ENCODE results near the gene OASL.

Gene OASL

DNA sequence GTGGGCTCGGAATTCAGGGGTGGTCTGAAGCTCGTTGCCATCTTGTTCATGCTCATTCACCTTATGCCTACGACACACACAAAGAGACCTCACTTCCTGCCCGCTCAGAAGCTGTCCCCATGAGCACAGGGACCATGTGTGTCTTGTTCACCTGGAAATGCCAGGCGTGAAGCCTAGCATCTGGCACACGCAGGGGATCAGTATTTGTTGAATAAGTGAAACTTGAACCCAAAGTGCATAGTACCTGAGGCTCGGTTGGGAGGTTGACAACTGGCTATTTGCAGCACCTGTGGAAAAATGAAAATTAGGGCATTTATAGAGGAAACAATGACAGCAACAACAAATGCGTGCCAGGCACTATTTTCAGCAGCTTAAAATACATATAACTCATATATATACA lies 28.2 kb downstream of the OASL start:
- DNase-seq = no peak

- no peak for DNase-seq
These were observed 29.3 kb downstream of the OASL start for GRCh38 chr12:121009741-121010140.

DNA sequence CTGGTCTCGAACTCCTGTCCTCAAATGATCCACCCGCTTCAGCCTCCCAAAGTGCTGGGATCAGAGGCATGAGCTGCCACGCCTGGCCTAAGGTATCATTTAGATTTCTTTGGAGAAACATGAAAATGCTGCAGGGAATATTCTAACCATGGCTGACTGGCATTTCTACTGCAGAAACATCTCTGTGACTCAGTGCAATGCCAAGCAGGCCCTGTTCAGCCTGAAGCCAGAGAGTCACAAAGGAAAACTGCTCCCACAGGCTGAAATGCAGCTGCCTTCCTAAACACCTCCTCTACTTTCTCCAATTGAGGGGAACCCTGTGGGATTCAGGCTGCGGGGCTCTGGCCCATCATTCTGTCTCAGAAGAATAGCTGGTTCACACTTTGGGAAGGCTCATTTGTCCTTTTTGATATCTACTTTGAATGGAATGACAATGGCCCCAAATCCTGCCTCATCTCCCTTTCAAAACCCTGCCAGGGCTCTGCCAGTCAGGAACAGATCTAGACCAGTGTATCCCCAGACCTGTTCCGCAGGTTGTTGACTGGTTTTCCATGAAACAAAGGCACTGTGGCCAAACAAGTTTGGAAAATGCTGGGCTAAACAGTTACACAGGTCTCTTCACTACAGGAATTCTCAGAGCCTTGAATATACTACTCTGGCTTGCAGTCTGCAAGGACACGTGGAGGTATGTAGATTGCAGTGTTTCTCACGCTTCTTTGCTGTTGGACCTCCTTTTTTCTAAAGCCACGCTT lies 30.5 kb downstream of the OASL start:
- DNase-seq = no peak

DNA sequence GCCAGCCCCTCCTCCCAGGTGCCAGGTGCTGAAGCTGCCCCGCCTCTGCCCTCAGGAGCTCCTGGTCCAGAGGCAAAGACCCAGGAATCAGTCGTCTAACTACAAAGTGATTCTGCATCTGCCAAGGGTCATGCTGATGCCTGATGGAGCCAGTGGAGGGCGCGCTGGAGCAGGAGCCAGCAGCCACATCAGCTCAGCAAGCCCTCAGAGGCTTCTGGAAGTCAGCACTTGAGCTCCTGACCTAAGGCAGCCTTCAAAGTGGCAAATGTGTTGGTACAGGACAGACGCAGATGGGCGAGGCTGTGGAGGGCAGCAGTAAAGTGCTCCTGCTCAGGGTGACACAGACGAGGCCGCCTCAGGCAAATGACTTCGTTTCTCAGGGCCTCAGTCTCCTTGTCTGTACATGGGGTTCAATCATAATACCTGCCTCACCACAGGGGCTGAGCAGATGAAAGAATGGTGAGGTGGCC lies 33.7 kb downstream of the OASL start:
- DNase-seq = peak; percentile 37

DNA sequence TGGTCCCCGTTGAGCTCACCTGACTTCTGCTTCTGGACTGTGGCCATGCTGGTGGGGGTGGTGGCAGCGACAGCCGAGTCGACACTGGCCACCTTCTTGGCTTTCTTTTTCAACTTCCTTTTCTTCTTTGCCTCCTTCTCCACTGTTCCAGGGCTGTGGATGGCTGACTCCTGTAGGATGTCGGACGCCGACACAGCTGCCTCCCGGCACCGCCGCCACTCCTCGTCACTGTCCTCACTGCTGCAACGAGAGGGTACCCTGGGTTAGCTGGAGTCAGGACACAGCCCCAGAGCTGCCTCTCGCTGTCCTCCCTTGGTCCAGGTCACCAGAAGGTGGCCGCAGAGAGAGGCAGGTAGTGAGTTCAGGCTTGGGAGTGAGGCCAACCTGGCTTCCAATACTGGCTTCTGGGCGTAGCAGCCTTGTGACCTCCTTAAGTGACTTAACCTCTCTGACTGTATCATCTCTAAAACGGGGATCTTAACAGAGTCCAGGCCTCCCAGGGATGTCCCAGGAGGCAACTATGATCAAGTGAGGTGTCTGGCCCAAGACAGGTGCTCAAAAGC lies 34.7 kb downstream of the OASL start:
- no peak for DNase-seq

- DNase-seq = no peak
These were observed 35.4 kb downstream of the OASL start for GRCh38 chr12:121003650-121004049.

DNA sequence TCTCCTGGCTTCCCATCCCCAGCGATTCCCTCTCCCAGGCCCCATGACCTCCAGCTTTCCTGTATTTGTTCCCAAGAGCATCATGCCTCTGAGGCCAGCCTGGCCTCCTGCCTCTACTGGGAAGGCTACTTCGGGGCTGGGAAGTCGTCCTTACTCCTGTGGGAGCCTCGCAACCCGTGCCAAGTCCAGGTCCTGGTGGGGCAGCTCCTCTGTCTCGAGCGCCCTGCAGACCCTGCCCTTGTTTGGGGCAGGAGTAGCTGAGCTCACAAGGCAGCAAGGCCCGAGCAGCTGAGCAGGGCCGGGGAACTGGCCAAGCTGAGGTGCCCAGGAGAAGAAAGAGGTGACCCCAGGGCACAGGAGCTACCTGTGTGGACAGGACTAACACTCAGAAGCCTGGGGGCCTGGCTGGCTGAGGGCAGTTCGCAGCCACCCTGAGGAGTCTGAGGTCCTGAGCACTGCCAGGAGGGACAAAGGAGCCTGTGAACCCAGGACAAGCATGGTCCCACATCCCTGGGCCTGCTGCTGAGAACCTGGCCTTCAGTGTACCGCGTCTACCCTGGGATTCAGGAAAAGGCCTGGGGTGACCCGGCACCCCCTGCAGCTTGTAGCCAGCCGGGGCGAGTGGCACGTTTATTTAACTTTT lies 37.1 kb downstream of the OASL start:
- DNase-seq = no peak

- no peak for DNase-seq
These were observed 38.0 kb downstream of the OASL start for GRCh38 chr12:121001060-121001459.

DNA sequence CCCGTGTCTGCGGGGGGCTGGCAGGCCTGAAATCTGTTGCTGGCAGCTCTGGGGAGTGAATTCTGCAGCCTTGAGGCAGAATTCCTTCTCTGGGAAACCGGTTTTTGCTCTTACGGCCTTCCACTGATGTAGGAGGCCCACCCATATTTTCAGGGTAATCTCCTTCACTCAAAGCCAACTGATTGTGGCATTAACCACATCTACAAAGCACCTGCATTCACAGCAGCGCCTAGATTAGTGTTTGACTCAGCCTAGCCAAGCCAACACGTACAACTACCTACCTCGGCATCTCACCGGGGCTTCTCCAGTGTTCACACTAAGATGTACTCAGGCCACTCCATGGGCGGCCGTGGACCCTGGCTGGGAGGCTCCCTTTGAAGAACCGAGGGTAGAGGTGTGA lies 38.5 kb downstream of the OASL start:
- DNase-seq = no peak

GRCh38 chr12:120999191-121000120 lies 39.6 kb downstream of the OASL start:
- DNase-seq = no peak

DNA sequence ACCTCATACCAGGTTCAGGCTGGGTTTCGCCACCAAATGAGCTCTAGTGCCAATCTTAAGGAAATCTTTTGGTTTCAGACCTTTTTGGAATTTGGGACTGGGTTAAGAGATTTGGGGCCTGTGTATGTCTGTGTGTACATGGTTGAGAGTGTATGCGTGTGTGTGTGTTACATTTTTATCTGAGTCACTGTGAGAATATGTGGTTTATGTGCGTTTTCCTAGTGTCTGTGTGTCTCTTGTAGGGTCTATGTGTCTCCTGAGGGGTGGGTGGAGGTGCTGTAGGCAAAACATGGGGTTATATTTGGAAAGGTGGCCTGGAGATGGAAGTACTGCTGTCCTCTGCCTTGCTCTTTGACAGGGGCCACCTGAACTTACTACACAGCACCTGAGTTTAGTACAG lies 40.6 kb downstream of the OASL start:
- no peak for DNase-seq

DNA sequence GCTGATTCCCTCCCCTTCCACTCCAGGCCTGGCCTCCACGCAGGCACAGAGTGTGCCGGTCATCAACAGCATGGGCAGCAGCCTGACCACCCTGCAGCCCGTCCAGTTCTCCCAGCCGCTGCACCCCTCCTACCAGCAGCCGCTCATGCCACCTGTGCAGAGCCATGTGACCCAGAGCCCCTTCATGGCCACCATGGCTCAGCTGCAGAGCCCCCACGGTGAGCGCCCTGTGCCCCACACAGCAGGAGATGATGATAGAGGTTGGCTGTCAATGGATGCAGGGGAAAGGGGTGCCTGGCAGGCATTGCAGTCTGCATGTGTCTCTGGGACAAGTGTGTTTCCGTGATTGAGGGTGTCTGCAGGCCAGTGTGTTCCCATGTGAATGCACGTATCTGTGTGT lies 41.6 kb downstream of the OASL start:
- DNase-seq = no peak

DNA sequence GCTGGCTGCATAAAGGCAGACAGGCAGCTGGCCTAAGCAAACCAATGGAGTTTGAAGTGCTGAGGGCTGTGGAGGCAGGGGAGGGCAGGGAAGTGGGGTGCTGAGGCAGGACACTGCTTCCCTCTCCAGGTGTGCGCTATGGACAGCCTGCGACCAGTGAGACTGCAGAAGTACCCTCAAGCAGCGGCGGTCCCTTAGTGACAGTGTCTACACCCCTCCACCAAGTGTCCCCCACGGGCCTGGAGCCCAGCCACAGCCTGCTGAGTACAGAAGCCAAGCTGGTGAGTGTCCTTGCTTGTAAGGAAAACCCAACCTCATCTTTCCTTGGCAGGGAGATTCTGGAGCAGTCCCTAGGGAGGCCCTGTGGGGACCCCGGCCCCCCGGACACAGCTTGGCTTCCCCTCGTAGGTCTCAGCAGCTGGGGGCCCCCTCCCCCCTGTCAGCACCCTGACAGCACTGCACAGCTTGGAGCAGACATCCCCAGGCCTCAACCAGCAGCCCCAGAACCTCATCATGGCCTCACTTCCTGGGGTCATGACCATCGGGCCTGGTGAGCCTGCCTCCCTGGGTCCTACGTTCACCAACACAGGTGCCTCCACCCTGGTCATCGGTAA lies 42.8 kb downstream of the OASL start:
- no peak for DNase-seq

DNA sequence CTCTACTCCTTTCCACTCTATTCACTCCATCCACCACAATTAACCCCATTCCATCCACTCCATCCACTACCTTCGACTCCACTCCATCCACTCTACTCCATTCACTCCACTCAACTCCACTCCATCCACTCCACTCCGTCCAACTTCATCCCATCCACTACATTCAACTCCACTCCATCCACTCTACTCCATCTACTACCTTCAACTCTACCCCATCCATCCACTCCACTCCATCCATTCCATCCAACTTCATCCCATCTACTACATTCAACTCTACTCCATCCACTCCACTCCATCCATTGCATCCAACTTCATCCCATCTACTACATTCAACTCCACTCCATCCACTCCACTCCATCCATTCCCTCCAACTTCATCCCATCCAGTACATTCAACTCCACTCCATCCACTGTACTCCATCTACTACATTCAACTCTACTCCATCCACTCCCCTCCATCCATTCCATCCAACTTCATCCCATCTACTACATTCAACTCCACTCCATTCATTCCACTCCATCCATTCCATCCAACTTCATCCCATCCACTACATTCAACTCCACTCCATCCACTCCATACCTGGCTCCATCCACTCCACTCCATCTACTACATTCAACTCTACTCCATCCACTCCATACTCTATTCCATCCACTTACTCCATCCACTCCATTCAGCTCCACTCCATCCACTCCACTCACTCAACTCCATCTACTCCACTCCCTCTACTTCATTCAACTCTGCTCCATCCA lies 44.3 kb downstream of the OASL start:
- no peak for DNase-seq

- DNase-seq = no peak
These were observed 45.0 kb downstream of the OASL start for GRCh38 chr12:120994059-120994458.

DNA sequence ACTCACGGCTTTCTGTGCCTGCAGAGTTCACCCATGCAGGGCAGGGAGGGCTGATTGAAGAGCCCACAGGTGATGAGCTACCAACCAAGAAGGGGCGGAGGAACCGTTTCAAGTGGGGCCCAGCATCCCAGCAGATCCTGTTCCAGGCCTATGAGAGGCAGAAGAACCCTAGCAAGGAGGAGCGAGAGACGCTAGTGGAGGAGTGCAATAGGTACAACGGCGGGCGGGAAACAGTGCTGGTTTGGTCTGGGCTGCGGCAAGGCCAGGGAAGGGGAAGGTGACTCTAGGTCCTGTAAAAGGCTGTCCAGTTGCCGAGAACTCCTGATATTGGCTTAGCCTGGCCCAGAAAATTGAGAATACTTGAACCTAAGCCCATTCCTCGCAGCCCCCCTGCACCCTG lies 45.5 kb downstream of the OASL start:
- no peak for DNase-seq

DNA sequence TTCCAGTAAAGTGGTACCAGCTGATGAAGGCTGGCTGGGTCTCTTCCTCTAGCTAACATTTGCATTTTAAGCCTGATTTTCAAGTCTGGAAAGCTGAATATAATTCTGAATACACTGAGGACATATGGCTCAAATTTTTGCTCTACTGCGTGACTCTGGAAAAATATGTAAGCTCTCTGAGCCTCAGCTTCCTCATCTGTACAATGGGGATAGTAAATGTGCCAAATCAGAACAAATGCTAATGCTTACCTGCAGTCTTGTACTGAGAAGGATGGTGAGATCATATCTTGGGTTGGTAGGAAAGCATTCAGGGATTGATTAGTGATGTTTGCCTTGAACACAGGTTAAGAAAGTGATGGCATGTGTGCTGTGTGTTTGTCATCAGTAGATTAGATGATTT lies 46.1 kb downstream of the OASL start:
- no peak for DNase-seq

DNA sequence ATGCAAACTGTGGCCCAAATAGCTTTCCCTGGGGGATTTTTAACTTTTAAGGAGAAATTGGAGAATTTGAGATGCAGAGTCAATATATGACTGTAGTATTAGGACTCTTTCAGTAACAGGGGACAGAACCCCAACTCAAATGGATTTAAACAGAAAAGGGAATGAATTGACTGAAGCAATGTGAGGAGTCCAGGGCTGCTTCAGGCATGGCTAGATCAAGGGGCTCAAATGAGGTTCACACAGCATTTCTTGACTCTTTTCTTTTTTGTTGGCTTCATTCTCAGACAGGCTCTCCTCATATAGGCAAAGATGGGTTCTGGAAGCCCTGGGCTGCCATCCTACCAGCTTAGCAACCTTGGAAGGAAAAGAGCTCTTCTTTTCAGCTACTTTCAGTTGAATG lies 47.1 kb downstream of the OASL start:
- no peak for DNase-seq

DNA sequence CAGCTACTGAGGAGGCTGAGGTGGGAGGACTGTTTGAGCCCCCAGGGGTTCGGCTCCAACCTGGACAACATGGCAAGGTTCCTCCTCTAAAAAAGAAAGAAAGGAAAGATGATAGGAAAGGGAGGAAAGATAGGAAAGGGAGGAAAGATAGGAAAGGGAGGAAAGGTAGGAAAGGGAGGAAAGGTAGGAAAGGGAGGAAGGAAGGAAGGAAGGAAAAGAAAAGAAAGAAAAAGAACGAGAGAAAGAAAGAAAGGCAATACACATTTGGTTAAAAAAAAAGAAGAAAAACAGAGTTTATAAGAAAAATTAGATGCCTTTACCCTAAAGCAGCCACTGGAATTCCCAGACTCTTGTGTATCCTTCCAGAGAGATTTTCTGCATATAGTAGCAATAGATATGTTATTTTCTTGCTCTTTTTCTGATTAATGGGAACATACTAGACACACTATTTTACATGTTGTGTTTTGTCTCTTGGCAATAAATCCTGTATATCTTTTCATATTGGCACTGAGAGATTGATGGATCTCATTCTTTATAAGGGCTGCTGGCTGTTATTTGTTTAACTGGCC lies 48.5 kb downstream of the OASL start:
- no peak for DNase-seq

DNA sequence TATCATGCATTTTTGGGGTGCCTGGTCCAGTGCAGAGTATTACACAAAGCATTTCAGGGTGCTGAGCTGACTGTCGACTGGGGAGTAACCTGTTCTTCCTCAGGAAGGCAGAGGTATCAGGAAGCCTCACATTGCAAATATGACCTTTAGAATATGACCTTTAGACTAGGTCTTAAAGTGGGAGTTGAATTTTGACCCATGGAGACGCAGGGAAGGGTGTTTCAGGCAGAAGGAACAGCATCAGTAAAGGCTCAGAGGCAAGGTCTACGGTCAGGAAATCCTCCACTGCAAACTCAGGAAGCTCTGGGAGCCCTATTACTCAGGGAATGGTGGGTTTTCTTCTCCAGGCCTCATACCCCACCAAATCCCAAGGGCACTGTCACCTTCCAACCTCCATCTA lies 49.4 kb downstream of the OASL start:
- no peak for DNase-seq

GRCh38 chr12:120988658-120989057 lies 50.4 kb downstream of the OASL start:
- DNase-seq = no peak

DNA sequence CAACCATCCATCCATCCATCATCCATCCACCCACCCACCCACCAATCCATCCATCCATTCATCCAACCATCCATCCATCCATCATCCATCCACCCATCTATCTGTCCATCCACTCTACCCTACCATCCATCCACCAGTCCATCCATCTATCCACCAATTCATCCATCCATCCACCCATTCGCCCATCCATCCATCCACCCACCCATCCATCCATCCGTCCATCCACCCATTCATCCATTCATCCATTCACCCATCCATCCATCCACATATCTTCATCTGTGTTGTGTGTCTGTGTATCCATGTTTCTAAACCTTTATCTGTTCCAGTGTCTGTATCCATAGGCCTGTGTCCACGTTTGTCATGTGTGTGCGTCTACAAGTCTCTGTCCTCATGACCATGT lies 50.8 kb downstream of the OASL start:
- no peak for DNase-seq
